K562 (cell line): ENCODE results near the gene PTCD3. TPM values are rescaled to one million over a fixed set of nuclear protein-coding genes. Genes with fewer than 3 reads are reported as not detected.

Source experiments
- ASH1L ChIP-seq: fragments of 450-650 bp; IDR thresholded peaks from 2 replicates; pipeline ENCODE4 v1.6.1; 2018; ENCODE audit warnings: borderline replicate concordance, mild to moderate bottlenecking, low read depth; ENCODE audit not compliant: partially characterized antibody
- CEBPG ChIP-seq, 3 experiments: fragments of 200-800 bp in 1 of 3; sonication (Bioruptor generic) in 1 of 3; sonication (generic) in 1 of 3; formaldehyde crosslinking in 1 of 3; IDR thresholded peaks in 2 of 3; conservative IDR thresholded peaks in 1 of 3; 2 replicates each; pipeline versions ENCODE4 v1.6.1 to v1.8.0; 2016 to 2022; ENCODE audit warnings: missing compliant biosample characterization in 2 of 3, missing genetic modification characterization in 2 of 3, mild to moderate bottlenecking in 1 of 3, missing genetic modification reagents in 1 of 3
- FOXM1 ChIP-seq, 2 experiments: fragments of 450-650 bp in 1 of 2; sonication (generic) in 1 of 2; formaldehyde crosslinking in 1 of 2; IDR thresholded peaks; 2 replicates each; pipeline versions ENCODE4 v1.6.1 to v1.9.0; 2017 to 2022; ENCODE audit warnings: low read depth in 2 of 2, mild to moderate bottlenecking in 2 of 2, missing genetic modification reagents in 1 of 2, moderate library complexity in 1 of 2
- JUNB ChIP-seq: fragments of 450-650 bp; formaldehyde crosslinking; conservative IDR thresholded peaks from 2 replicates; pipeline ENCODE4 v1.4.0; 2020; ENCODE audit warnings: mild to moderate bottlenecking
- KAT7 ChIP-seq: sonication (generic); formaldehyde crosslinking; IDR thresholded peaks from 2 replicates; pipeline ENCODE4 v1.8.0; 2022; ENCODE audit warnings: missing genetic modification reagents, mild to moderate bottlenecking, borderline replicate concordance
- MAFG ChIP-seq: fragments of 450-650 bp; conservative IDR thresholded peaks from 2 replicates; pipeline ENCODE4 v1.6.1; 2016; ENCODE audit warnings: missing genetic modification characterization, missing compliant biosample characterization
- MAZ ChIP-seq, 2 experiments: fragments of 450-650 bp in 1 of 2; sonication (generic) in 1 of 2; formaldehyde crosslinking; IDR thresholded peaks in 1 of 2; conservative IDR thresholded peaks in 1 of 2; 2 replicates each; pipeline versions ENCODE4 v1.4.0 to v1.5.0; 2020; ENCODE audit warnings: mild to moderate bottlenecking in 1 of 2, missing genetic modification reagents in 1 of 2
- MBD2 ChIP-seq: sonication (generic); IDR thresholded peaks from 2 replicates; pipeline ENCODE4 v1.6.1; 2016; ENCODE audit warnings: low read depth, borderline replicate concordance
- MYBL2 ChIP-seq, 2 experiments: fragments of 450-650 bp in 1 of 2; sonication (generic) in 1 of 2; formaldehyde crosslinking in 1 of 2; IDR thresholded peaks; 2 replicates each; pipeline versions ENCODE4 v1.6.1 to v1.8.1; 2017 to 2022; ENCODE audit warnings: borderline replicate concordance in 1 of 2, inconsistent platforms in 1 of 2, low read depth in 1 of 2, mild to moderate bottlenecking in 1 of 2, missing genetic modification reagents in 1 of 2, moderate library complexity in 1 of 2
- PHB ChIP-seq: fragments of 250-450 bp; sonication (Bioruptor Pico); IDR thresholded peaks from 2 replicates; pipeline ENCODE4 v1.5.0; 2021
- RBM14 ChIP-seq: fragments of 200-400 bp; formaldehyde crosslinking; IDR thresholded peaks from 2 replicates; pipeline ENCODE4 v1.6.1; 2018; ENCODE audit warnings: low read depth, mild to moderate bottlenecking, low read length, moderate library complexity, borderline replicate concordance; ENCODE audit not compliant: insufficient read depth
- SUPT5H ChIP-seq: fragments of 450-650 bp; IDR thresholded peaks from 2 replicates; pipeline ENCODE4 v1.6.1; 2016
- TAF1 ChIP-seq: IDR thresholded peaks from 2 replicates; pipeline ENCODE4 v1.6.1; 2011; ENCODE audit warnings: mild to moderate bottlenecking, low read length, moderate library complexity; ENCODE audit not compliant: insufficient read depth, control insufficient read depth, severe bottlenecking; ENCODE audit errors: extremely low read depth
- polyA plus RNA-seq, 8 experiments: library from polyadenylated mRNA; depleted of rRNA in 4 of 8; stranded (reverse) in 5 of 8; unstranded in 3 of 8; fragments of >200 nt; fragmentation: Nextera tagmentation in 2 of 8; fragmentation: Illumina TruSeq in 1 of 8; extraction: Ambion mirVana in 2 of 8; extraction: Trizol in 1 of 8; gene quantifications; 2 replicates each; pipeline versions ENCODE4 v1.2.1 to v1.2.3, GENCODE V29; 2011 to 2014; ENCODE audit warnings: inconsistent platforms in 1 of 8, missing spikeins in 1 of 8
- total RNA-seq, 7 experiments: library from RNA; depleted of rRNA in 6 of 7; stranded (reverse); fragments of >200 nt in 6 of 7; fragmentation: Illumina TruSeq in 2 of 7; extraction: Trizol in 2 of 7; gene quantifications; 2 replicates each; pipeline versions ENCODE4 v1.2.1 to v1.2.3, GENCODE V29; 2011 to 2021; ENCODE audit warnings: low replicate concordance in 1 of 7
- TF ChIP-seq, protein P1 (sequence below): fragments of 450-650 bp; IDR thresholded peaks from 2 replicates; pipeline ENCODE4 v1.6.1; 2018; ENCODE audit not compliant: partially characterized antibody
- TF ChIP-seq, protein P2 (sequence below): IDR thresholded peaks from 2 replicates; pipeline ENCODE4 v1.6.1; 2016; ENCODE audit warnings: missing genetic modification characterization, missing compliant biosample characterization
- TF ChIP-seq, protein P3 (sequence below): sonication (generic); formaldehyde crosslinking; IDR thresholded peaks from 2 replicates; pipeline ENCODE4 v1.8.1; 2023; ENCODE audit warnings: mild to moderate bottlenecking, missing genetic modification reagents, moderate library complexity

The PTCD3 gene
- total and polyA plus RNA-seq, 9 of the 15 experiments (the other 6 are each of a cell fraction or from before 2014, with no cell fraction given): 65.2 to 241 (median 172) TPM

DNA sequence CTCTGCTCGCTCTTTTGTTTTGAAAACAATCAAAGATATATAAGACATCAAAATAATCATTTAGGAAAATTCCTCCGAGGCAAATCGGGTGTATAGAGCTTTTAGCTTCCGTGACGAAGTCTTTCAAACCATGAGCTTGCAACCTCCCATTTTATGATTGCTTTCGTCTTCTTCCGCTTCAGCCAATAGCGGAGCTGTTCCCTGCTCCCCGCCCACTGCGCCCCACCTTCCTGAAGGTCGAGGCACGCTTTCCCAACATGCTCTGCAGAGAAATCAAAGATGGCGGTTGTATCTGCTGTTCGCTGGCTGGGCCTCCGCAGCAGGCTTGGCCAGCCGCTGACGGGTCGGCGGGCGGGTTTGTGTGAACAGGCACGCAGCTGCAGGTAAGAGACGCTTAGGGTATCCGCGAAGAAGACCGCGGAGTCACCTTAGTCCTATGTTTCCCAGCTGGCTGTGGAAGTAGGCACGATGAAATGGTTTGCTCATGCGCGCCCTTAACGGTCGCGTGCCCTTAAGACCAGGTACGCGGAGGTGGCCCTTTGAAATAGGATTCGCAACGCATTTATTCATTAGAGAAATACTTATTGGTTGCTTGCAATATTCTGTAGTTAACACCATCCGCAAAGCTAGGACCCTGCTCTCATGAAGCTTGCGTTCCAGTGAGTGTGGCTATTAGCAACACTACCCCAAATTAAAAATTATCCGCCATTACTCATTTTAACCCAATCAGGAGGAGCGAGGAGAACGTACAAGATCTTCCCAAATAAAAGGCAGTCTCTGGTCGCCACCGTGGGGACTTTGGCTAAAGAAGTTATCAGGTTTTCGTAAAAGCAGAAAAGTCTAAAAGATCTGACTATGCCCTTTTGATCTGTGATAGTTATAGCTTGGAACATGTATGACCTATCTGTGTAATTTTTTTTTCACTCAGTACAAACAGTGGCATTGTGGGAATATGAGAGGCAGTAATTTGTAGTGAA lies at the start of gene PTCD3 (continued):
- TF ChIP-seq KAT7 (CRISPR knock-in tag) (peak; percentile 11; the same call in 1 of the 2 replicates), FOXM1 (IDR thresholded peaks at IDR 0.05; ENCODE audit: low read depth) (peak; percentile 85), FOXM1 (CRISPR knock-in tag; IDR thresholded peaks at IDR 0.05; ENCODE audit: low read depth) (no peak), MAFG (tag) (no peak), MBD2 (peak; percentile 96), ASH1L (peak; percentile 87), RBM14 (no peak), CEBPG (CRISPR knock-in tag; IDR thresholded peaks at IDR 0.05) (peak; percentile 58), CEBPG (tag; conservative IDR thresholded peaks at IDR 0.05 in 1 of 2, IDR thresholded peaks at IDR 0.05 in 1 of 2) (0 out of 4 replicates have a peak, but pooled peaks of 1 of the 2 experiments have one; percentile 18), JUNB (CRISPR knock-in tag) (no peak), MYBL2 (IDR thresholded peaks at IDR 0.05; ENCODE audit: low read depth) (peak; percentile 51), MYBL2 (CRISPR knock-in tag; IDR thresholded peaks at IDR 0.05; ENCODE audit: borderline replicate concordance) (no peak), MAZ (CRISPR knock-in tag; conservative IDR thresholded peaks at IDR 0.05 in 1 of 2, IDR thresholded peaks at IDR 0.05 in 1 of 2) (peak in 1 of 2 experiments; percentile 74; a peak in 3 of 4 replicates), TAF1 (peak; percentile 98), SUPT5H (peak; percentile 98), PHB (0 out of 2 replicates have a peak, but pooled peaks have one; percentile 14)
- TF ChIP-seq, protein P1, sequence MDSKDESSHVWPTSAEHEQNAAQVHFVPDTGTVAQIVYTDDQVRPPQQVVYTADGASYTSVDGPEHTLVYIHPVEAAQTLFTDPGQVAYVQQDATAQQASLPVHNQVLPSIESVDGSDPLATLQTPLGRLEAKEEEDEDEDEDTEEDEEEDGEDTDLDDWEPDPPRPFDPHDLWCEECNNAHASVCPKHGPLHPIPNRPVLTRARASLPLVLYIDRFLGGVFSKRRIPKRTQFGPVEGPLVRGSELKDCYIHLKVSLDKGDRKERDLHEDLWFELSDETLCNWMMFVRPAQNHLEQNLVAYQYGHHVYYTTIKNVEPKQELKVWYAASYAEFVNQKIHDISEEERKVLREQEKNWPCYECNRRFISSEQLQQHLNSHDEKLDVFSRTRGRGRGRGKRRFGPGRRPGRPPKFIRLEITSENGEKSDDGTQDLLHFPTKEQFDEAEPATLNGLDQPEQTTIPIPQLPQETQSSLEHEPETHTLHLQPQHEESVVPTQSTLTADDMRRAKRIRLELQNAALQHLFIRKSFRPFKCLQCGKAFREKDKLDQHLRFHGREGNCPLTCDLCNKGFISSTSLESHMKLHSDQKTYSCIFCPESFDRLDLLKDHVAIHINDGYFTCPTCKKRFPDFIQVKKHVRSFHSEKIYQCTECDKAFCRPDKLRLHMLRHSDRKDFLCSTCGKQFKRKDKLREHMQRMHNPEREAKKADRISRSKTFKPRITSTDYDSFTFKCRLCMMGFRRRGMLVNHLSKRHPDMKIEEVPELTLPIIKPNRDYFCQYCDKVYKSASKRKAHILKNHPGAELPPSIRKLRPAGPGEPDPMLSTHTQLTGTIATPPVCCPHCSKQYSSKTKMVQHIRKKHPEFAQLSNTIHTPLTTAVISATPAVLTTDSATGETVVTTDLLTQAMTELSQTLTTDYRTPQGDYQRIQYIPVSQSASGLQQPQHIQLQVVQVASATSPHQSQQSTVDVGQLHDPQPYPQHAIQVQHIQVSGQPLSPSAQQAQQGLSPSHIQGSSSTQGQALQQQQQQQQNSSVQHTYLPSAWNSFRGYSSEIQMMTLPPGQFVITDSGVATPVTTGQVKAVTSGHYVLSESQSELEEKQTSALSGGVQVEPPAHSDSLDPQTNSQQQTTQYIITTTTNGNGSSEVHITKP: peak; percentile 100
- TF ChIP-seq, protein P2, sequence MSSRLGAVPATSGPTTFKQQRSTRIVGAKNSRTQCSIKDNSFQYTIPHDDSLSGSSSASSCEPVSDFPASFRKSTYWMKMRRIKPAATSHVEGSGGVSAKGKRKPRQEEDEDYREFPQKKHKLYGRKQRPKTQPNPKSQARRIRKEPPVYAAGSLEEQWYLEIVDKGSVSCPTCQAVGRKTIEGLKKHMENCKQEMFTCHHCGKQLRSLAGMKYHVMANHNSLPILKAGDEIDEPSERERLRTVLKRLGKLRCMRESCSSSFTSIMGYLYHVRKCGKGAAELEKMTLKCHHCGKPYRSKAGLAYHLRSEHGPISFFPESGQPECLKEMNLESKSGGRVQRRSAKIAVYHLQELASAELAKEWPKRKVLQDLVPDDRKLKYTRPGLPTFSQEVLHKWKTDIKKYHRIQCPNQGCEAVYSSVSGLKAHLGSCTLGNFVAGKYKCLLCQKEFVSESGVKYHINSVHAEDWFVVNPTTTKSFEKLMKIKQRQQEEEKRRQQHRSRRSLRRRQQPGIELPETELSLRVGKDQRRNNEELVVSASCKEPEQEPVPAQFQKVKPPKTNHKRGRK (tag): no peak
- TF ChIP-seq, protein P3, sequence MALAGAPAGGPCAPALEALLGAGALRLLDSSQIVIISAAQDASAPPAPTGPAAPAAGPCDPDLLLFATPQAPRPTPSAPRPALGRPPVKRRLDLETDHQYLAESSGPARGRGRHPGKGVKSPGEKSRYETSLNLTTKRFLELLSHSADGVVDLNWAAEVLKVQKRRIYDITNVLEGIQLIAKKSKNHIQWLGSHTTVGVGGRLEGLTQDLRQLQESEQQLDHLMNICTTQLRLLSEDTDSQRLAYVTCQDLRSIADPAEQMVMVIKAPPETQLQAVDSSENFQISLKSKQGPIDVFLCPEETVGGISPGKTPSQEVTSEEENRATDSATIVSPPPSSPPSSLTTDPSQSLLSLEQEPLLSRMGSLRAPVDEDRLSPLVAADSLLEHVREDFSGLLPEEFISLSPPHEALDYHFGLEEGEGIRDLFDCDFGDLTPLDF: peak; percentile 73
